CD4-positive, alpha-beta T cell treated with Interleukin-21 for 1 hour (primary cell): Measurements from ENCODE around the gene MFSD2A.
"Not testable (repeated sequence)": the region's sequence is repeated elsewhere in the genome, so short reads cannot be mapped to it uniquely, and the experiment has no call there.

ENCODE experiments used
- DNase-seq: peaks from one replicate; pipeline ENCODE4 v3.0.0-alpha.2; 2020

MFSD2A gene

GRCh38 chr1:39954870-39955546, at the start of gene MFSD2A:
Gene MFSD2A, plus strand, starts transcription at chr1:39955145. Its CDS starts 148 bp downstream, at chr1:39955293.
- peak; percentile 89 for DNase-seq

GRCh38 chr1:39905172-39905571, 49.8 kb upstream of the MFSD2A start:
- DNase-seq: no peak

- no peak for DNase-seq
Observed at GRCh38 chr1:39907528-39908453, 47.2 kb upstream of the MFSD2A start.

GRCh38 chr1:39908534-39908933, 46.4 kb upstream of the MFSD2A start:
- DNase-seq: no peak

- DNase-seq: no peak
Observed at GRCh38 chr1:39910263-39910662, 44.7 kb upstream of the MFSD2A start.

GRCh38 chr1:39913136-39913535, 41.8 kb upstream of the MFSD2A start:
- DNase-seq: not testable (repeated sequence)

- no peak for DNase-seq
Observed at GRCh38 chr1:39915499-39916129, 39.3 kb upstream of the MFSD2A start.

- no peak for DNase-seq
Observed at GRCh38 chr1:39917825-39918224, 37.1 kb upstream of the MFSD2A start.

GRCh38 chr1:39919545-39919944, 35.4 kb upstream of the MFSD2A start:
- peak; percentile 78 for DNase-seq

GRCh38 chr1:39922251-39922688, 32.7 kb upstream of the MFSD2A start:
- DNase-seq: no peak

GRCh38 chr1:39925721-39926342, 29.1 kb upstream of the MFSD2A start:
- DNase-seq: no peak

GRCh38 chr1:39926343-39926793, 28.6 kb upstream of the MFSD2A start:
- no peak for DNase-seq

GRCh38 chr1:39926820-39927219, 28.1 kb upstream of the MFSD2A start:
- no peak for DNase-seq

- DNase-seq: no peak
Observed at GRCh38 chr1:39927538-39927937, 27.4 kb upstream of the MFSD2A start.

GRCh38 chr1:39928809-39929587, 25.9 kb upstream of the MFSD2A start:
- no peak for DNase-seq

GRCh38 chr1:39933956-39934941, 20.7 kb upstream of the MFSD2A start:
- no peak for DNase-seq

- no peak for DNase-seq
Observed at GRCh38 chr1:39936724-39937491, 18.0 kb upstream of the MFSD2A start.

- no peak for DNase-seq
Observed at GRCh38 chr1:39938856-39939255, 16.1 kb upstream of the MFSD2A start.

- DNase-seq: no peak
Observed at GRCh38 chr1:39940253-39940652, 14.7 kb upstream of the MFSD2A start.
